ENCODE data around the gene GP2.

GP2 gene

GRCh38 chr16:20307240-20307671 is 20.1 kb downstream of the GP2 start:
- no peak for DNase-seq (ENCODE audit: low read depth in 2 of 2)

- DNase-seq (ENCODE audit: low read depth in 2 of 2), result no peak
Measured at GRCh38 chr16:20306401-20306800, 20.9 kb downstream of the GP2 start.

GRCh38 chr16:20303012-20303411 is 24.3 kb downstream of the GP2 start:
- no peak for DNase-seq (ENCODE audit: low read depth in 2 of 2)

- DNase-seq (ENCODE audit: low read depth in 2 of 2), result no peak
Measured at GRCh38 chr16:20302389-20302788, 24.9 kb downstream of the GP2 start.

GRCh38 chr16:20301840-20302239 is 25.5 kb downstream of the GP2 start:
- DNase-seq (ENCODE audit: low read depth in 2 of 2), result no peak

GRCh38 chr16:20300312-20301097 is 26.8 kb downstream of the GP2 start:
- DNase-seq (ENCODE audit: low read depth in 2 of 2), result peak in 1 of 2 donors; percentile 5

GRCh38 chr16:20298452-20298851 is 28.9 kb downstream of the GP2 start:
- no peak for DNase-seq (ENCODE audit: low read depth in 2 of 2)

- no peak for DNase-seq (ENCODE audit: low read depth in 2 of 2)
Measured at GRCh38 chr16:20291208-20292206, 35.8 kb downstream of the GP2 start.

GRCh38 chr16:20289571-20289970 is 37.7 kb downstream of the GP2 start:
- no peak for DNase-seq (ENCODE audit: low read depth in 2 of 2)

- no peak for DNase-seq (ENCODE audit: low read depth in 2 of 2)
Measured at GRCh38 chr16:20285993-20286499, 41.3 kb downstream of the GP2 start.

- DNase-seq (ENCODE audit: low read depth in 2 of 2), result no peak
Measured at GRCh38 chr16:20280259-20280658, 47.1 kb downstream of the GP2 start.

- DNase-seq (ENCODE audit: low read depth in 2 of 2), result no peak
Measured at GRCh38 chr16:20271893-20272292, 55.4 kb downstream of the GP2 start.

- DNase-seq (ENCODE audit: low read depth in 2 of 2), result no peak
Measured at GRCh38 chr16:20268409-20268808, 58.9 kb downstream of the GP2 start.

GRCh38 chr16:20265019-20265418 is 62.3 kb downstream of the GP2 start:
- DNase-seq (ENCODE audit: low read depth in 2 of 2), result no peak

- DNase-seq (ENCODE audit: low read depth in 2 of 2), result no peak
Measured at GRCh38 chr16:20263138-20263855, 64.0 kb downstream of the GP2 start.

GRCh38 chr16:20262248-20262647 is 65.1 kb downstream of the GP2 start:
- DNase-seq (ENCODE audit: low read depth in 2 of 2), result no peak

GRCh38 chr16:20260215-20261009 is 66.9 kb downstream of the GP2 start:
- no peak for DNase-seq (ENCODE audit: low read depth in 2 of 2)
